Suprapubic skin (tissue), 4 donors: ENCODE data around the gene MYO9A. TPM values are rescaled to one million over a fixed set of nuclear protein-coding genes. Genes with fewer than 3 reads are reported as not detected.

ENCODE experiments used
- DNase-seq, 2 donors: peaks; one replicate each; pipeline ENCODE4 v3.0.0-alpha.2; 2019; ENCODE audit warnings: low spot score in 2 of 2
- H3K27ac ChIP-seq: fragments of 200-600 bp; sonication (generic); one replicate; pipeline ENCODE4 v1.5.1; 2019
- H3K27me3 ChIP-seq: fragments of 200-600 bp; sonication (generic); one replicate; pipeline ENCODE4 v1.5.1; 2019
- H3K36me3 ChIP-seq: fragments of 200-600 bp; sonication (generic); one replicate; pipeline ENCODE4 v1.5.1; 2019
- H3K4me1 ChIP-seq: fragments of 200-600 bp; sonication (generic); one replicate; pipeline ENCODE4 v1.5.1; 2019
- H3K4me3 ChIP-seq: fragments of 200-600 bp; sonication (generic); one replicate; pipeline ENCODE4 v1.5.1; 2019; ENCODE audit warnings: mild to moderate bottlenecking
- H3K9me3 ChIP-seq: fragments of 200-600 bp; sonication (generic); one replicate; pipeline ENCODE4 v1.5.1; 2019
- CTCF ChIP-seq, 2 donors: fragments of 200-600 bp in 1 of 2; fragments of 450-650 bp in 1 of 2; sonication (generic) in 1 of 2; IDR thresholded peaks; one replicate each; pipeline ENCODE4 v1.5.1; 2016 to 2019; ENCODE audit warnings: antibody characterized with exemption in 2 of 2, mild to moderate bottlenecking in 1 of 2, moderate library complexity in 1 of 2
- EP300 ChIP-seq: sonication (generic); formaldehyde crosslinking; IDR thresholded peaks from one replicate; pipeline ENCODE4 v1.6.1; 2017; ENCODE audit warnings: antibody characterized with exemption
- POLR2A ChIP-seq, 2 donors: fragments of 450-650 bp; IDR thresholded peaks; one replicate each; pipeline ENCODE4 v1.6.1; 2017; ENCODE audit warnings: antibody characterized with exemption in 2 of 2, mild to moderate bottlenecking in 2 of 2, moderate library complexity in 2 of 2
- POLR2AphosphoS5 ChIP-seq, 3 donors: sonication (generic); formaldehyde crosslinking; IDR thresholded peaks; one replicate each; pipeline ENCODE4 v1.6.1; 2017; ENCODE audit warnings: antibody characterized with exemption in 3 of 3
- WGBS: methylation state at CpG from one replicate; pipeline ENCODE4 v1.1.5; 2018; 5-methylcytosine and 5-hydroxymethylcytosine counted together
- total RNA-seq, 4 donors: library from RNA; depleted of rRNA; stranded (reverse); fragments of >200 nt; gene quantifications; one replicate each; pipeline ENCODE4 v1.1.0, GENCODE V29; 2016

The MYO9A gene
- total RNA-seq, 4 donors from 2014 or later: 54.0 to 89.7 (median 61.8) TPM

GRCh38 chr15:72013703-72014102, 104.2 kb downstream of the MYO9A start:
- no peaks in the 10 kb centered on the region for H3K4me1 ChIP-seq
- no peak overlapping the region for H3K27ac ChIP-seq
- WGBS: 96% methylated on average over 2 of the region's 2 CpGs
- no peak for DNase-seq
- H3K36me3 ChIP-seq: peaks cover 14% of the 10 kb centered on the region
- H3K9me3 ChIP-seq: no peaks in the 10 kb centered on the region
- no peak overlapping the region for H3K4me3 ChIP-seq
- no peak for TF ChIP-seq POLR2AphosphoS5 (IDR thresholded peaks at IDR 0.05)
- no peak for TF ChIP-seq POLR2A (IDR thresholded peaks at IDR 0.05)
- no peak for TF ChIP-seq EP300
- no peak for TF ChIP-seq CTCF (IDR thresholded peaks at IDR 0.05)
- no peaks in the 10 kb centered on the region for H3K27me3 ChIP-seq

GRCh38 chr15:72011302-72011942, 106.5 kb downstream of the MYO9A start:
- H3K4me1 ChIP-seq: no peaks in the 10 kb centered on the region
- peaks cover 23% of the 10 kb centered on the region for H3K36me3 ChIP-seq
- no peak for TF ChIP-seq POLR2AphosphoS5 (IDR thresholded peaks at IDR 0.05)
- TF ChIP-seq EP300: no peak
- no peak for TF ChIP-seq POLR2A (IDR thresholded peaks at IDR 0.05)
- H3K27me3 ChIP-seq: no peaks in the 10 kb centered on the region
- WGBS: 97% methylated on average over 2 of the region's 2 CpGs
- H3K27ac ChIP-seq: no peak overlapping the region
- H3K9me3 ChIP-seq: no peaks in the 10 kb centered on the region
- H3K4me3 ChIP-seq: no peak overlapping the region
- DNase-seq: no peak

- no peak overlapping the region for H3K27ac ChIP-seq
- WGBS: 95% methylated on average over 2 of the region's 2 CpGs
- no peak overlapping the region for H3K4me3 ChIP-seq
- H3K4me1 ChIP-seq: no peaks in the 10 kb centered on the region
- TF ChIP-seq POLR2A (IDR thresholded peaks at IDR 0.05) (no peak), EP300 (no peak), POLR2AphosphoS5 (IDR thresholded peaks at IDR 0.05) (no peak), CTCF (IDR thresholded peaks at IDR 0.05) (no peak)
- H3K36me3 ChIP-seq: peaks cover 32% of the 10 kb centered on the region
- H3K27me3 ChIP-seq: no peaks in the 10 kb centered on the region
- DNase-seq: no peak
- H3K9me3 ChIP-seq: no peaks in the 10 kb centered on the region
Observed at GRCh38 chr15:72009222-72009621, 108.7 kb downstream of the MYO9A start.

GRCh38 chr15:72006382-72006781, 111.6 kb downstream of the MYO9A start:
- WGBS: 96% methylated on average over 4 of the region's 4 CpGs
- no peak for DNase-seq

GRCh38 chr15:72005483-72005882, 112.5 kb downstream of the MYO9A start:
- H3K27ac ChIP-seq: no peak overlapping the region
- DNase-seq: no peak
- H3K9me3 ChIP-seq: no peaks in the 10 kb centered on the region
- TF ChIP-seq CTCF (IDR thresholded peaks at IDR 0.05): no peak
- TF ChIP-seq POLR2AphosphoS5 (IDR thresholded peaks at IDR 0.05): no peak
- no peak for TF ChIP-seq EP300
- TF ChIP-seq POLR2A (IDR thresholded peaks at IDR 0.05): no peak
- H3K4me1 ChIP-seq: no peaks in the 10 kb centered on the region
- peaks cover 49% of the 10 kb centered on the region for H3K36me3 ChIP-seq
- WGBS: 94% methylated on average over 3 of the region's 3 CpGs
- H3K27me3 ChIP-seq: no peaks in the 10 kb centered on the region
- H3K4me3 ChIP-seq: no peak overlapping the region

More at GRCh38 chr15:72006382-72006781, 111.6 kb downstream of the MYO9A start:
- TF ChIP-seq CTCF (IDR thresholded peaks at IDR 0.05) (no peak), POLR2A (IDR thresholded peaks at IDR 0.05) (no peak), EP300 (no peak), POLR2AphosphoS5 (IDR thresholded peaks at IDR 0.05) (no peak)
- Histone ChIP-seq H3K36me3 (peaks cover 45% of the 10 kb centered on the region), H3K27me3 (no peaks in the 10 kb centered on the region), H3K4me3 (no peak overlapping the region), H3K9me3 (no peaks in the 10 kb centered on the region), H3K27ac (no peak overlapping the region), H3K4me1 (no peaks in the 10 kb centered on the region)
